Thymus (tissue), 11 donors: Measurements from ENCODE around the gene CABYR. TPM values are rescaled to one million over a fixed set of nuclear protein-coding genes. Genes with fewer than 3 reads are reported as not detected.

Experiments
- DNase-seq, 9 donors: peaks; one replicate each; pipeline ENCODE4 v3.0.0-alpha.2; 2013; ENCODE audit warnings: low spot score in 9 of 9, low read depth in 6 of 9, missing footprints in 1 of 9
- H3K27ac ChIP-seq, 2 donors: one replicate each; pipeline ENCODE4 v1.5.1; 2013; ENCODE audit warnings: control low read depth in 1 of 2, low read depth in 1 of 2, low read length in 1 of 2, mild to moderate bottlenecking in 1 of 2, moderate library complexity in 1 of 2
- H3K27me3 ChIP-seq, 2 donors: one replicate each; pipeline ENCODE4 v1.5.1; 2013; ENCODE audit warnings: low read length in 1 of 2; ENCODE audit not compliant: control insufficient read depth in 2 of 2, insufficient read depth in 1 of 2
- H3K36me3 ChIP-seq, 2 donors: one replicate each; pipeline ENCODE4 v1.5.1; 2013; ENCODE audit warnings: low read length in 1 of 2, mild to moderate bottlenecking in 1 of 2, moderate library complexity in 1 of 2; ENCODE audit not compliant: control insufficient read depth in 2 of 2, insufficient read depth in 2 of 2
- H3K4me1 ChIP-seq, 2 donors: one replicate each; pipeline ENCODE4 v1.5.1; 2013; ENCODE audit warnings: low read length in 2 of 2; ENCODE audit not compliant: control insufficient read depth in 2 of 2, insufficient read depth in 2 of 2
- H3K4me3 ChIP-seq, 2 donors: one replicate each; pipeline ENCODE4 v1.5.1; 2013; ENCODE audit warnings: low read length in 2 of 2, control low read depth in 1 of 2, mild to moderate bottlenecking in 1 of 2
- H3K9me3 ChIP-seq, 2 donors: one replicate each; pipeline ENCODE4 v1.5.1; 2013; ENCODE audit warnings: low read length in 1 of 2, mild to moderate bottlenecking in 1 of 2; ENCODE audit not compliant: control insufficient read depth in 2 of 2, insufficient read depth in 1 of 2
- WGBS: extraction: QIAGEN DNeasy Blood & Tissue Kit; methylation state at CpG from one replicate; pipeline ENCODE4 v1.1.7; 2013; 5-methylcytosine and 5-hydroxymethylcytosine counted together
- polyA plus RNA-seq: library from polyadenylated mRNA; stranded (reverse); fragments of 200-250 nt; gene quantifications from one replicate; pipeline ENCODE4 v1.2.3, GENCODE V29; 2013
- total RNA-seq: library from RNA; stranded (reverse); fragments of 120-200 nt; gene quantifications from one replicate; pipeline ENCODE4 v1.2.4, GENCODE V29; 2013
- donor health status: healthy.

CABYR gene
- total and polyA plus RNA-seq, 2 donors = 1.4 to 3.5 TPM

- Histone ChIP-seq H3K4me1 (no peaks in the 10 kb centered on the region), H3K36me3 (no peaks in the 10 kb centered on the region), H3K27ac (no peak overlapping the region), H3K9me3 (no peaks in the 10 kb centered on the region), H3K27me3 (no peaks in the 10 kb centered on the region), H3K4me3 (no peak overlapping the region)
- DNase-seq = no peak
- WGBS = 97% methylated on average over 1 of the region's 1 CpG
Measured at GRCh38 chr18:24180048-24180447, 41.2 kb downstream of the CABYR start.

DNA sequence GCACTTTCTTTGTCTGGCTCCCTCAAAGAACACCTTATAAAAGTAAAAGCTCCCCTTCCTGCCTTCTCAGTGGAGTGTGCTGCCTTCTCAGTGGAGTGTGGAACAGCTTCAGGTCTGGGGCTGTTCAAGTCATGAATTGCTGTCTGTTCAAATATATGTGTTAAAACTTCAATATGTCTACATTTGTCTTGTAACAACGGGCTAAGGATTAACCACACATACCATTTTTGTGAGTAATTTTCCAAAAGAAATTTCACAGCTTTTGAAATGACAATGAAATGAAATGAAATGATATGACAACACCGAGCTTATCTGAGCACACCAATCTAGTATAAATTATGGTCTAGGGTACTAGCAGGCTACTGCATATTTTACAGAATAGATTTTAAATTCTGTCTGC lies 42.9 kb downstream of the CABYR start:
- DNase-seq = no peak
- no peaks in the 10 kb centered on the region for H3K9me3 ChIP-seq
- H3K4me3 ChIP-seq = no peak overlapping the region
- 95% methylated on average over 2 of the region's 2 CpGs for WGBS
- no peak overlapping the region for H3K27ac ChIP-seq
- no peaks in the 10 kb centered on the region for H3K4me1 ChIP-seq
- no peaks in the 10 kb centered on the region for H3K27me3 ChIP-seq
- no peaks in the 10 kb centered on the region for H3K36me3 ChIP-seq

- 99% methylated on average over 7 of the region's 7 CpGs for WGBS
- Histone ChIP-seq H3K36me3 (no peaks in the 10 kb centered on the region), H3K27ac (no peak overlapping the region)
Measured at GRCh38 chr18:24185805-24186204, 46.9 kb downstream of the CABYR start.

GRCh38 chr18:24187049-24187448 lies 48.2 kb downstream of the CABYR start:
- WGBS = 74% methylated on average over 5 of the region's 5 CpGs
- H3K9me3 ChIP-seq = no peaks in the 10 kb centered on the region
- H3K27ac ChIP-seq = no peak overlapping the region

More at GRCh38 chr18:24185805-24186204, 46.9 kb downstream of the CABYR start:
- no peaks in the 10 kb centered on the region for H3K9me3 ChIP-seq
- H3K27me3 ChIP-seq = no peaks in the 10 kb centered on the region
- H3K4me3 ChIP-seq = no peak overlapping the region
- H3K4me1 ChIP-seq = no peaks in the 10 kb centered on the region
- DNase-seq = no peak

DNA sequence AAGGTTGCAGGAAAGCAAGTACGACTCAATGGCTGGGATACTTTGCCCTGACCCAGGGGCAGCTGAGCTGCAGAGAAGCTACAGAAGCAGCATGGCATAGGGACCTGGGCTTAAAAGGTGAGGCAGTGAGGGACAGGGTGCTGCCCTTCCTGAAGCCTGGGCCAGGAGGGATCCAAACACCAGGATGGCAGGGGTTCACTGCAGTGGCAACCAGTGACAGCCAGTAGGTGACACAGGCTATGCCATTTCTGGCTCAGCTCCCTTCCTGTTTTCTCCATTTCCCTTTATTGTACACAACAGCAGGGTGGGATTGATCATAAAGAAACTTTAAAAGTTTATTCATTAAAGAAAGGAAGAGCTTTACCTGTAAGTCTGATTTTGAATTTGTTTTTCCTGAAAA lies 48.8 kb downstream of the CABYR start:
- Histone ChIP-seq H3K9me3 (no peaks in the 10 kb centered on the region), H3K4me1 (no peaks in the 10 kb centered on the region), H3K27ac (no peak overlapping the region), H3K4me3 (no peak overlapping the region), H3K27me3 (no peaks in the 10 kb centered on the region), H3K36me3 (no peaks in the 10 kb centered on the region)
- no peak for DNase-seq
- WGBS = 98% methylated on average over 1 of the region's 1 CpG

More at GRCh38 chr18:24187049-24187448, 48.2 kb downstream of the CABYR start:
- H3K4me1 ChIP-seq = no peaks in the 10 kb centered on the region
- H3K4me3 ChIP-seq = no peak overlapping the region
- no peaks in the 10 kb centered on the region for H3K36me3 ChIP-seq
- no peaks in the 10 kb centered on the region for H3K27me3 ChIP-seq
- DNase-seq = no peak

DNA sequence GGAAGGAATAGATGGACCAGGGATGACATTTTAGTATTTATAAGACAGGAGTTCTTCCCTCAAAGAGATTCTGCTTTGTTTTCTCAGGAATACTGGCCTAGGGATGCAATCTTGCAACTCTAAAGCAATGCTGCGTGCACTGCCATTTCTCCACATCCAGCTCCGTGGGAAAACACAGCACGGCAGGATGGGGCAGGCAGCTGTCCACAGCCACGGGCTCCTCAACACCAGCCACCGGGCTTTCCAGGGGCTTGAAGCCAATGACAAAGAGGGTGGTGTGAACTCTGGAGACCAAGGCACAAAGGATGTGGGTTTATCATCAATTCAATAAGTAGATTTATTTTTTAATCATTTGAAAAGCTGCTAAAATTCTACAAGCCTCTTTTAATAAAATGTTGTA lies 49.3 kb downstream of the CABYR start:
- Histone ChIP-seq H3K27me3 (no peaks in the 10 kb centered on the region), H3K9me3 (no peaks in the 10 kb centered on the region), H3K4me1 (no peaks in the 10 kb centered on the region), H3K27ac (no peak overlapping the region), H3K4me3 (no peak overlapping the region), H3K36me3 (no peaks in the 10 kb centered on the region)
- WGBS = 95% methylated on average over 5 of the region's 5 CpGs
- no peak for DNase-seq

DNA sequence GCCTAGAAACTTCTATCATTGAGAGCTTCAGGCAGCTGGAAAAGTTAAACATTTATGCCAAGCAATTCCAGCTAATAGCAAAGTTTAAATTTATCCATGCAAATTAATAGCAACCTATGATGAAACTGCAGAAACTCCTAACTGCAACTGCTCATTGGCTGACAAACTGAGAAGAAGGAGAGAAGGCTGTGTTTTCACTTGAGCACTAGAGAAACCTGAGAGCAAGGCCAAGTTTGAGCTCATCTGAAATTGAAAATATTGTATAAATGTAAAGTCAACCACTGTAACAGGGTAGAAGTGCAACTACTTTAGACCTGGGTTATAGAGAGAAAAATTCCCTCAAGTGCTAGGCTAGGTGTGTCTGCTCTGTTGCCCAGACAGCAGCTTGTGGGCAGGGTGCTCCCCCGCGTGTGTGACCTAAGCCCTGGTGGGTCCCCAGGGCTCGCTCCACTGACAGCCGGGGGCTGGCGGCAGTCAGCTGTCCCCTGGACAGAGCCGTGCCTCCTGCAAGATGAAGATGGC lies 50.2 kb downstream of the CABYR start:
- Histone ChIP-seq H3K36me3 (no peaks in the 10 kb centered on the region), H3K4me1 (no peaks in the 10 kb centered on the region), H3K9me3 (no peaks in the 10 kb centered on the region), H3K27me3 (no peaks in the 10 kb centered on the region), H3K4me3 (no peak overlapping the region), H3K27ac (no peak overlapping the region)
- no peak for DNase-seq
- 88% methylated on average over 6 of the region's 6 CpGs for WGBS

GRCh38 chr18:24189664-24190346 lies 50.9 kb downstream of the CABYR start:
- H3K27ac ChIP-seq = no peak overlapping the region
- H3K9me3 ChIP-seq = no peaks in the 10 kb centered on the region
- H3K4me1 ChIP-seq = no peaks in the 10 kb centered on the region
- no peak overlapping the region for H3K4me3 ChIP-seq
- WGBS = 97% methylated on average over 15 of the region's 15 CpGs
- H3K36me3 ChIP-seq = no peaks in the 10 kb centered on the region
- DNase-seq = no peak
- H3K27me3 ChIP-seq = no peaks in the 10 kb centered on the region

- H3K36me3 ChIP-seq = no peaks in the 10 kb centered on the region
- DNase-seq = no peak
- H3K9me3 ChIP-seq = no peaks in the 10 kb centered on the region
- no peaks in the 10 kb centered on the region for H3K4me1 ChIP-seq
- H3K4me3 ChIP-seq = no peak overlapping the region
- no peak overlapping the region for H3K27ac ChIP-seq
- WGBS = 97% methylated on average over 2 of the region's 2 CpGs
- H3K27me3 ChIP-seq = no peaks in the 10 kb centered on the region
Measured at GRCh38 chr18:24190590-24190989, 51.7 kb downstream of the CABYR start.
